MM.1S (cell line): ENCODE results near the gene PTPRJ.

ENCODE experiments used
- DNase-seq: peaks from one replicate; pipeline ENCODE4 v3.0.0-alpha.2; 2015
- H2AFZ ChIP-seq: fragments of 300-600 bp; sonication (generic); 2 replicates; pipeline ENCODE4 v1.6.0; 2016; ENCODE audit warnings: antibody characterized with exemption, low read length
- H3F3A ChIP-seq: fragments of 300-600 bp; sonication (generic); 2 replicates; pipeline ENCODE4 v1.6.1; 2016; ENCODE audit warnings: mild to moderate bottlenecking, antibody characterized with exemption, low read length, moderate library complexity, mixed read lengths; ENCODE audit not compliant: insufficient read depth
- H3K27ac ChIP-seq: fragments of 300-600 bp; sonication (generic); 2 replicates; pipeline ENCODE4 v1.5.1; 2016; ENCODE audit warnings: mild to moderate bottlenecking, low read length
- H3K27me3 ChIP-seq: fragments of 300-600 bp; sonication (generic); replicated peaks from 2 replicates; pipeline ENCODE4 v1.6.0; 2016; ENCODE audit warnings: low read length; ENCODE audit not compliant: insufficient read depth
- H3K36me3 ChIP-seq: fragments of 300-600 bp; sonication (generic); replicated peaks from 2 replicates; pipeline ENCODE4 v1.6.1; 2016; ENCODE audit warnings: mild to moderate bottlenecking, low read length, mixed read lengths; ENCODE audit not compliant: insufficient read depth
- H3K4me1 ChIP-seq: fragments of 300-600 bp; sonication (generic); 2 replicates; pipeline ENCODE4 v1.6.1; 2016; ENCODE audit warnings: low read length, mixed read lengths
- H3K4me2 ChIP-seq: fragments of 300-600 bp; sonication (generic); 2 replicates; pipeline ENCODE4 v1.6.0; 2016; ENCODE audit warnings: low read depth, low read length
- H3K4me3 ChIP-seq: fragments of 300-600 bp; sonication (generic); 2 replicates; pipeline ENCODE4 v1.5.1; 2016; ENCODE audit warnings: low read length, mixed read lengths
- H3K79me2 ChIP-seq: fragments of 300-600 bp; sonication (generic); 2 replicates; pipeline ENCODE4 v1.6.1; 2016; ENCODE audit warnings: mixed run types, low read length, mixed read lengths
- H3K9ac ChIP-seq: fragments of 300-600 bp; sonication (generic); 2 replicates; pipeline ENCODE4 v1.6.1; 2016; ENCODE audit warnings: low read length, mixed read lengths
- H3K9me2 ChIP-seq: fragments of 300-600 bp; sonication (generic); replicated peaks from 2 replicates; pipeline ENCODE4 v1.6.1; 2016; ENCODE audit warnings: mild to moderate bottlenecking, low read length, mixed read lengths; ENCODE audit not compliant: insufficient read depth
- H3K9me3 ChIP-seq: fragments of 300-600 bp; sonication (generic); replicated peaks from 2 replicates; pipeline ENCODE4 v1.6.1; 2016; ENCODE audit warnings: mild to moderate bottlenecking, low read length, mixed read lengths; ENCODE audit not compliant: insufficient read depth
- H4K20me1 ChIP-seq: fragments of 300-600 bp; sonication (generic); 2 replicates; pipeline ENCODE4 v1.6.1; 2016; ENCODE audit warnings: mild to moderate bottlenecking, low read length, moderate library complexity, mixed read lengths; ENCODE audit not compliant: insufficient read depth
- CTCF ChIP-seq: fragments of 300-600 bp; sonication (generic); IDR thresholded peaks from 2 replicates; pipeline ENCODE4 v1.5.1; 2016; ENCODE audit warnings: antibody characterized with exemption, low read length, mixed read lengths
- EZH2 ChIP-seq: fragments of 300-600 bp; sonication (generic); optimal IDR thresholded peaks from 2 replicates; pipeline ENCODE3; 2017; ENCODE audit warnings: low read depth, mild to moderate bottlenecking, antibody characterized with exemption, low read length, mixed read lengths
- EZH2phosphoT487 ChIP-seq: fragments of 300-600 bp; sonication (generic); IDR thresholded peaks from 2 replicates; pipeline ENCODE4 v1.6.1; 2018; ENCODE audit warnings: antibody characterized with exemption, low read length

PTPRJ gene

GRCh38 chr11:48064306-48064705 is 83.9 kb downstream of the PTPRJ start:
- H3K4me2 ChIP-seq = no peak overlapping the region
- H3K9ac ChIP-seq = no peak overlapping the region
- no peak overlapping the region for H2AFZ ChIP-seq
- H3K9me2 ChIP-seq = no peaks in the 10 kb centered on the region
- H3K27me3 ChIP-seq = no peaks in the 10 kb centered on the region
- H3K4me1 ChIP-seq = no peaks in the 10 kb centered on the region
- no peak overlapping the region for H3K27ac ChIP-seq
- TF ChIP-seq EZH2 = no peak
- no peak for TF ChIP-seq EZH2phosphoT487
- no peak for TF ChIP-seq CTCF
- no peaks in the 10 kb centered on the region for H4K20me1 ChIP-seq
- no peaks in the 10 kb centered on the region for H3K9me3 ChIP-seq
- H3K4me3 ChIP-seq = no peak overlapping the region
- no peaks in the 10 kb centered on the region for H3K36me3 ChIP-seq
- H3F3A ChIP-seq = no peaks in the 10 kb centered on the region
- DNase-seq = no peak
- H3K79me2 ChIP-seq = no peaks in the 10 kb centered on the region

GRCh38 chr11:48066881-48067800 is 86.8 kb downstream of the PTPRJ start:
- Histone ChIP-seq H3K9me3 (no peaks in the 10 kb centered on the region), H3K27me3 (no peaks in the 10 kb centered on the region), H3K4me3 (no peak overlapping the region), H3K4me1 (no peaks in the 10 kb centered on the region), H2AFZ (no peak overlapping the region), H3K27ac (no peak overlapping the region), H3K9ac (no peak overlapping the region), H3K36me3 (no peaks in the 10 kb centered on the region), H4K20me1 (no peaks in the 10 kb centered on the region), H3F3A (no peaks in the 10 kb centered on the region), H3K9me2 (no peaks in the 10 kb centered on the region), H3K79me2 (no peaks in the 10 kb centered on the region), H3K4me2 (no peak overlapping the region)
- no peak for TF ChIP-seq EZH2phosphoT487
- no peak for TF ChIP-seq EZH2
- no peak for TF ChIP-seq CTCF
- no peak for DNase-seq

GRCh38 chr11:48073031-48073861 is 92.9 kb downstream of the PTPRJ start:
- Histone ChIP-seq H3K79me2 (no peaks in the 10 kb centered on the region), H3K9ac (no peak overlapping the region), H3F3A (no peaks in the 10 kb centered on the region), H2AFZ (no peak overlapping the region), H3K4me3 (no peak overlapping the region), H3K27ac (no peak overlapping the region), H3K9me2 (no peaks in the 10 kb centered on the region), H3K4me2 (no peak overlapping the region), H3K9me3 (no peaks in the 10 kb centered on the region), H4K20me1 (no peaks in the 10 kb centered on the region), H3K4me1 (no peaks in the 10 kb centered on the region), H3K27me3 (no peaks in the 10 kb centered on the region), H3K36me3 (no peaks in the 10 kb centered on the region)
- no peak for DNase-seq
- TF ChIP-seq EZH2 = no peak
- no peak for TF ChIP-seq CTCF
- TF ChIP-seq EZH2phosphoT487 = no peak
